Vagina (tissue), 2 donors: ENCODE results near the gene YARS1.

Source experiments
- CTCF ChIP-seq, 3 experiments: fragments of 450-650 bp in 2 of 3; fragments of 200-600 bp in 1 of 3; sonication (generic) in 1 of 3; IDR thresholded peaks; one replicate each; pipeline ENCODE4 v1.5.1; 2017 to 2019; ENCODE audit warnings: antibody characterized with exemption in 3 of 3, mild to moderate bottlenecking in 2 of 3, moderate library complexity in 2 of 3
- POLR2A ChIP-seq, 2 donors: fragments of 450-650 bp; IDR thresholded peaks; one replicate each; pipeline ENCODE4 v1.6.1; 2017; ENCODE audit warnings: antibody characterized with exemption in 2 of 2, mild to moderate bottlenecking in 2 of 2, moderate library complexity in 2 of 2
- POLR2AphosphoS5 ChIP-seq, 2 donors: sonication (generic); formaldehyde crosslinking; IDR thresholded peaks; one replicate each; pipeline ENCODE4 v1.9.0; 2017; ENCODE audit warnings: antibody characterized with exemption in 2 of 2, mild to moderate bottlenecking in 2 of 2, low read depth in 1 of 2; ENCODE audit not compliant: insufficient read depth in 1 of 2

GRCh38 chr1:32773764-32774463 is 43.2 kb downstream of the YARS1 start:
- no peak for TF ChIP-seq CTCF (IDR thresholded peaks at IDR 0.05)
- TF ChIP-seq POLR2A (IDR thresholded peaks at IDR 0.05): no peak
- no peak for TF ChIP-seq POLR2AphosphoS5 (IDR thresholded peaks at IDR 0.05; ENCODE audit: insufficient read depth in 1 of 2, low read depth in 1 of 2)
